Epithelial cell of esophagus (primary cell): Measurements from ENCODE around the gene CD151.

ENCODE experiments used
- DNase-seq: peaks from one replicate; pipeline ENCODE4 v3.0.0; 2010; ENCODE audit warnings: low read depth
- H3K4me3 ChIP-seq: 2 replicates; pipeline ENCODE4 v1.5.1; 2011; ENCODE audit warnings: mild to moderate bottlenecking, low read length, control low read depth
- CTCF ChIP-seq: IDR thresholded peaks from 2 replicates; pipeline ENCODE4 v1.5.1; 2011; ENCODE audit warnings: low read depth, mild to moderate bottlenecking, low read length, control low read depth, inconsistent platforms; ENCODE audit not compliant: insufficient read depth; ENCODE audit errors: missing control alignments

The CD151 gene

GRCh38 chr11:794013-794765, 38.6 kb upstream of the CD151 start:
- no peak for DNase-seq
- no peak for TF ChIP-seq CTCF
- H3K4me3 ChIP-seq, result no peak overlapping the region

DNA sequence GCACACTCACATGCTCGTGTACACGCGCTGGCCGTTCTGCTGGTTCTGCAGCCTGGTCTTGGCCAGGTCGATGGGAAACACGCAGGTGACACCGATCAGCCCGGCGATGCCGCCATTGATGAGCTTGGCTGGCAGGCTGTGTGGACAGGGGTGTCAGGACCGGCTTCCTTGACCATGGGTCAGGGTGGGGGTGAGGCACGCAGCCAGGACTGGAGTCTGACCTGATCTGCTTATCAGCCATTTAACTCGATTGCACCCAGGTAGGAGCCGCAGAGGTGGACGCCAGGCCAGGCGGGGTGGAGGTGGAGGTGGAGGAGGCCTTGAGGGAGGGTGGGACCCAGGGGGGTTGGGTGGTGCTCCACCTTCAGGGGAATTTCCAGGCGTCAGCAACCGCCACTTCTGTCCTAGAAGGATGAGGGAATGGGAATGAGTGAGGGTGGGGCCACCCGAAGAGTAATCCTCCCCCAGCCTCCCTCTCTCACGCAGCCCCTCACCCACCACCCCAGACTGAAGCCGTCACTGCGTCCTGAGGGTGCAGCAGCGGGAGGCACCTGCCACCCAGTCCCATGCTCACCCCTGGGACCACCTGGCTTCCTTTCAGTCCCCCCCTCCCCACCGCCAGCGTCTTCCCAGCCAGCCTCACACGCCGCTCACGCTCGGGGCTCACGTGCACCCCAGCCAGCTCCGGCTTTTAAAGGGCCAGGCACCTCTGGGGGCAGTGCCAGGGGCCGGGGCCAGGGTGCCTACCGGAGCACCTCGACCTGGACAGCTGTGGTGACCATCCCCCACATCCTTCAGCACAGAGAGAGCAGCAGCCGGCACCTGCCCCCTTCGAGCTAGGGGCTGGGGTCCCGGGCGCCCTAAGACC, 37.8 kb upstream of the CD151 start:
- no peak for DNase-seq
- no peak for TF ChIP-seq CTCF
- peak overlapping the region; percentile 80 for H3K4me3 ChIP-seq

GRCh38 chr11:795634-796564, 36.9 kb upstream of the CD151 start:
- TF ChIP-seq CTCF, result no peak
- H3K4me3 ChIP-seq, result peak overlapping the region; percentile 80
- peak; percentile 77 for DNase-seq

- no peak for DNase-seq
- TF ChIP-seq CTCF, result no peak
- H3K4me3 ChIP-seq, result peak overlapping the region; percentile 80
These were observed 36.0 kb upstream of the CD151 start for GRCh38 chr11:796565-797295.

DNA sequence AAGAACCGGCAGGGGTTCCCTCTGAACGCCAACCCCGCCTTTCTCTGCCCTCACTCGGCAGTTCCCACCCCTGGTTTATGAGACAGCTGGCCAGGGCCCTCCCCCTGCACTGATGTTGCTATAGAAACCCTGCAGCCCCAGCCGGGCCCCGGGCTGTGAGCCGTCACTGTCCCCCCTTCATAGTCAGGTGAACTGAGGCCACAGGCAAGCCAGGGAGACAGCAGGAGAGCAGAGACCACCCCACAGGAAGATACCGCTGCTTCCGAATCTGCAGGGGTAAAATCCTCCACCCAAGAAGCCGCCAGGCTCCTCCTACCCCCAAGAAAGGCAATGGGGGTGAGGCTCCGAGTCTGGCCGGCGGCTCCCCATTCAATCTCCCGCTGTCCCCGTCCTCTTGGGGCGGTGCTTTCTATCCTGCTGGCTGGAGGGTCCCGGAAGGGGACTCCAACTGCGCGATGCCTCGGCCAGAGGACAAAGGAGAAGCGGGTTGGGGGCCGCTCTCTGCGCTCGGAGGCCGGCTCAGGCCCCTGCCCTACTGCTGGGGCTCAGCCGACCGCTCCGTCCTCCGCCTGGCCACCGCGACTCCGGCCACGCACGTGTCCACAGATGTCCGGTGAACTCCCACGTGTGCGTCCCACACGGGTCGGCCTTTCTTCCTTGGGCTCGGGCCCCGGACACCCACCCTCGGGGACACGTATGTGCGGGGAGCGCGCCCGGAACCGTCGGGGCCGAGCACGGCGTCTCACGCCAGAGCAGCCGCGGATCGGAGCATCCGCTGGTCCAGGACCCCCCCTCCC, 35.3 kb upstream of the CD151 start:
- peak; percentile 80 for DNase-seq
- peak overlapping the region; percentile 80 for H3K4me3 ChIP-seq

More for the DNA sequence above, 35.3 kb upstream of the CD151 start:
- no peak for TF ChIP-seq CTCF
